Spleen (tissue), 11 donors: ENCODE data around the gene RALGAPA1. TPM values are rescaled to one million over a fixed set of nuclear protein-coding genes. Genes with fewer than 3 reads are reported as not detected.
"Not testable (repeated sequence)": the region's sequence is repeated elsewhere in the genome, so short reads cannot be mapped to it uniquely, and the experiment has no call there.

Source experiments
- DNase-seq: peaks from one replicate; pipeline ENCODE4 v3.0.0-alpha.2; 2020
- H3K27ac ChIP-seq, 8 donors: fragments of 200-600 bp; sonication (generic) in 7 of 8; 1 replicate in 4 of 8; 2 replicates in 4 of 8; pipeline versions ENCODE4 v1.5.0 to v1.8.0; 2016 to 2021; ENCODE audit warnings: inconsistent platforms in 4 of 8, mild to moderate bottlenecking in 4 of 8, moderate library complexity in 1 of 8
- H3K27me3 ChIP-seq, 7 donors: fragments of 200-600 bp; sonication (generic) in 6 of 7; replicated peaks in 1 of 7; 1 replicate in 4 of 7; 2 replicates in 3 of 7; pipeline versions ENCODE4 v1.5.0 to v1.8.0; 2016 to 2021; ENCODE audit warnings: inconsistent platforms in 3 of 7, mild to moderate bottlenecking in 1 of 7
- H3K36me3 ChIP-seq, 6 donors: fragments of 200-600 bp; sonication (generic) in 5 of 6; 1 replicate in 4 of 6; 2 replicates in 2 of 6; pipeline versions ENCODE4 v1.5.0 to v1.8.0; 2016 to 2021; ENCODE audit warnings: inconsistent platforms in 2 of 6
- H3K4me1 ChIP-seq, 6 donors: fragments of 200-600 bp; sonication (generic) in 5 of 6; 1 replicate in 3 of 6; 2 replicates in 3 of 6; pipeline versions ENCODE4 v1.5.0 to v1.8.0; 2016 to 2021; ENCODE audit warnings: inconsistent platforms in 3 of 6
- H3K4me3 ChIP-seq, 8 donors: fragments of 200-600 bp; sonication (generic) in 7 of 8; 1 replicate in 4 of 8; 2 replicates in 4 of 8; pipeline versions ENCODE4 v1.5.0 to v1.8.0; 2016 to 2021; ENCODE audit warnings: inconsistent platforms in 4 of 8, mild to moderate bottlenecking in 4 of 8, moderate library complexity in 2 of 8
- H3K9me3 ChIP-seq, 8 donors: fragments of 200-600 bp; sonication (generic) in 7 of 8; 1 replicate in 4 of 8; 2 replicates in 4 of 8; pipeline versions ENCODE4 v1.5.0 to v1.8.0; 2016 to 2021; ENCODE audit warnings: inconsistent platforms in 4 of 8
- POLR2A ChIP-seq, 3 donors: fragments of 450-650 bp; IDR thresholded peaks; one replicate each; pipeline ENCODE4 v1.5.1; 2017; ENCODE audit warnings: antibody characterized with exemption in 3 of 3, mild to moderate bottlenecking in 1 of 3
- POLR2AphosphoS5 ChIP-seq, 3 donors: sonication (generic); formaldehyde crosslinking; IDR thresholded peaks; one replicate each; pipeline ENCODE4 v1.5.1; 2017; ENCODE audit warnings: antibody characterized with exemption in 3 of 3
- WGBS, 5 donors: extraction: QIAGEN DNeasy Blood & Tissue Kit in 3 of 5; methylation state at CpG; one replicate each; pipeline versions ENCODE4 v1.1.5 to v1.1.7; 2013 to 2018; 5-methylcytosine and 5-hydroxymethylcytosine counted together
- intact Hi-C: fragments of 100-400 bp; cut with DNase I; formaldehyde crosslinking; loops from one replicate; pipeline ENCODE4 v1.15.0; 2023; ENCODE audit warnings: low total_unique reads
- polyA plus RNA-seq, 3 donors: library from polyadenylated mRNA; stranded (reverse); fragments of 200-250 nt; gene quantifications; one replicate each; pipeline ENCODE4 v1.2.1, GENCODE V29; 2013
- total RNA-seq, 7 donors: library from RNA; depleted of rRNA in 3 of 7; stranded (reverse); fragments of >200 nt in 3 of 7; fragmentation: NEBNext Ultra II Directional in 4 of 7; extraction: Animal tissue kit (Norgen Biotek cat#: 25700) in 4 of 7; gene quantifications; one replicate each; pipeline versions ENCODE4 v1.1.0 to v1.2.1, GENCODE V29; 2016 to 2021
- TF ChIP-seq, protein P1 (sequence below), 11 experiments: fragments of 200-600 bp in 7 of 11; fragments of 450-650 bp in 4 of 11; sonication (generic) in 4 of 11; IDR thresholded peaks in 8 of 11; conservative IDR thresholded peaks in 3 of 11; 1 replicate in 7 of 11; 2 replicates in 4 of 11; pipeline versions ENCODE4 v1.4.0 to v1.8.0; 2016 to 2021; ENCODE audit warnings: antibody characterized with exemption in 11 of 11, inconsistent platforms in 4 of 11, mild to moderate bottlenecking in 1 of 11
- donor health status: healthy with polysubstance abuse.
- donor health status: DM: no; HTN: no; CAD: no; lungs with moderate emphysema.
- donor health status: DM: no; HTN: no; CAD: no.
- donor health status: Bipolar disorder and iron deficiency.
- donor health status: healthy.
- donor health status: DM: no; HTN: no; CAD: no.
- donor health status: DM: yes; HTN: yes; CAD: no.

Gene RALGAPA1
- total and polyA plus RNA-seq, 10 donors, result 9.7 to 76.0 (median 52.2) TPM

DNA sequence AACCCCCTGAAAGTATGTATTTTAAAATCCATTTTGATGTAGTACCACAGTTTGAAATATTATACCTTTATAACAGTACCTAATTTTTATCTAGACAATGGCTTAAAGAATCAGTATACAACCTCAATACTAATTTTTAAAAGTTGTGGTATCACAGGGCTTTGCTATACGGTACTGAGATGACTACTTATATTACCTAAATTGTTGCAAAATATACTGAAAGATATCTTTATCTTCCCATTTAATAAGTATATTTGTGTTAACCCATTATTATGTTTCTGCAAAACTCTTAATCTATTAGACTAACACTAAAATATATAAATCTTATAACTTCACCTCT is 67.1 kb downstream of the RALGAPA1 start:
- WGBS, 5 donors, result 68 to 94% (median 88%) methylated on average over 1 of the region's 1 CpG
- H3K4me1 ChIP-seq, result no peaks in the 10 kb centered on the region
- H3K4me3 ChIP-seq, result no peak overlapping the region
- TF ChIP-seq POLR2AphosphoS5 (IDR thresholded peaks at IDR 0.05) (no peak), POLR2A (IDR thresholded peaks at IDR 0.05) (no peak)
- TF ChIP-seq, protein P1, sequence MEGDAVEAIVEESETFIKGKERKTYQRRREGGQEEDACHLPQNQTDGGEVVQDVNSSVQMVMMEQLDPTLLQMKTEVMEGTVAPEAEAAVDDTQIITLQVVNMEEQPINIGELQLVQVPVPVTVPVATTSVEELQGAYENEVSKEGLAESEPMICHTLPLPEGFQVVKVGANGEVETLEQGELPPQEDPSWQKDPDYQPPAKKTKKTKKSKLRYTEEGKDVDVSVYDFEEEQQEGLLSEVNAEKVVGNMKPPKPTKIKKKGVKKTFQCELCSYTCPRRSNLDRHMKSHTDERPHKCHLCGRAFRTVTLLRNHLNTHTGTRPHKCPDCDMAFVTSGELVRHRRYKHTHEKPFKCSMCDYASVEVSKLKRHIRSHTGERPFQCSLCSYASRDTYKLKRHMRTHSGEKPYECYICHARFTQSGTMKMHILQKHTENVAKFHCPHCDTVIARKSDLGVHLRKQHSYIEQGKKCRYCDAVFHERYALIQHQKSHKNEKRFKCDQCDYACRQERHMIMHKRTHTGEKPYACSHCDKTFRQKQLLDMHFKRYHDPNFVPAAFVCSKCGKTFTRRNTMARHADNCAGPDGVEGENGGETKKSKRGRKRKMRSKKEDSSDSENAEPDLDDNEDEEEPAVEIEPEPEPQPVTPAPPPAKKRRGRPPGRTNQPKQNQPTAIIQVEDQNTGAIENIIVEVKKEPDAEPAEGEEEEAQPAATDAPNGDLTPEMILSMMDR (IDR thresholded peaks at IDR 0.05 in 8 of 11, conservative IDR thresholded peaks at IDR 0.05 in 3 of 11), result no peak
- intact Hi-C loops, result no loop called here
- H3K9me3 ChIP-seq, result no peaks in the 10 kb centered on the region
- no peak overlapping the region for H3K27ac ChIP-seq
- DNase-seq, result no peak
- H3K36me3 ChIP-seq, result peaks cover 0 to 84% (median 22%) of the 10 kb centered on the region in 6 donors
- H3K27me3 ChIP-seq, result no peaks in the 10 kb centered on the region

DNA sequence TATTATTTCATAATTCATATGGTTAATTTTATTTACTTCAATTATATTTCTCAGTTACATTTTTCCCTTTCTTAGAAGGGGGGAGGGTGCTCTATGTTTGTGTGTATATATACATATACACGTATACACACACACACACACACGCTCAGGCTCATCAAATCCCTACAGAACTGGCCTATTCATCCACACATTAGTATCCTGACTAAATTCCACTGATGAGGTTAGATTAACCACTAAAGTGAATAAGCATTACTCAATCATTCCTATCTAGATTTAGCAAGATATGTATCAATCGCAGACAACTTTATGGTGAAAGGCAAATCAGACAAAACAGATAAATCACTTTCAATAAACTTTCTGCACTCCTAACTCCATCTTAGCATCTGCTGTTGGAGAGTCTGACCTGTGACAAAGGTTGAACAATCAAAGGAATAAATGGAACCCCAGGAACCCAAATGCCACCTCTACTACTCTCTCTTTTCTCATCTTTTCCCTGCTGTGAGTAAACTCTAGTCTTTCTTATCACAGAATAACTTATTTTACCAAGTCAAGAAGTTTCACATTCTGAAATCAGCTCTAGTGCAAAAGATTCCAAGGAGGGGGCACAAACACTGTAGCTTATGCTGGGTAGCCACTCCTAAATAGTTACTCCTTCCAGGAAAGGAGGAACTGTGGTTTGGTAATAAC is 67.6 kb downstream of the RALGAPA1 start:
- H3K9me3 ChIP-seq, result no peaks in the 10 kb centered on the region
- intact Hi-C loops, result no loop called here
- H3K27me3 ChIP-seq, result no peaks in the 10 kb centered on the region
- no peak overlapping the region for H3K4me3 ChIP-seq
- WGBS, 5 donors, result 91 to 98% (median 94%) methylated on average over 3 of the region's 3 CpGs
- H3K4me1 ChIP-seq, result no peaks in the 10 kb centered on the region
- peaks cover 0 to 83% (median 22%) of the 10 kb centered on the region in 6 donors for H3K36me3 ChIP-seq
- TF ChIP-seq, protein P1 (IDR thresholded peaks at IDR 0.05 in 8 of 11, conservative IDR thresholded peaks at IDR 0.05 in 3 of 11), result no peak
- TF ChIP-seq POLR2A (IDR thresholded peaks at IDR 0.05) (no peak), POLR2AphosphoS5 (IDR thresholded peaks at IDR 0.05) (no peak)
- no peak for DNase-seq
- H3K27ac ChIP-seq, result no peak overlapping the region

DNA sequence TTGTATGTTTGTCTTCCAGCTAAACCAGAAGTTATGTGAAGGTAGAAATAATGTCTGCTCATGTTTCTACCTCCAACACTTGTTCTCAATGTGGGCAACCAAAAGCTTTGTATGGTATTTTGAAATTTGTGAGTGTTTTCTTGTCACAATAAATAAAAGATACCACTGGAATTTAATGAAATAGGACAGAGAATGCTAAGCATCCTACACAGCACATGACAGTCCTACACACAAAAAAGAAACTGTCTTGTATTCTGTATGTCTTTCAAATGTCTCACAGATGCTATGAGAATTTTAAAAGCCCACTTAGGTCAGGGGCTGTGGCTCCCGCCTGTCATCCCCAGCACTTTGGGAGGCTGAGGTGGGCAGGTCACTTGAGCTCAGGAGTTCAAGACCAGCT is 68.9 kb downstream of the RALGAPA1 start:
- intact Hi-C loops, result no loop called here
- 88 to 100% (median 96%) methylated on average over 1 of the region's 1 CpG for WGBS, 5 donors

DNA sequence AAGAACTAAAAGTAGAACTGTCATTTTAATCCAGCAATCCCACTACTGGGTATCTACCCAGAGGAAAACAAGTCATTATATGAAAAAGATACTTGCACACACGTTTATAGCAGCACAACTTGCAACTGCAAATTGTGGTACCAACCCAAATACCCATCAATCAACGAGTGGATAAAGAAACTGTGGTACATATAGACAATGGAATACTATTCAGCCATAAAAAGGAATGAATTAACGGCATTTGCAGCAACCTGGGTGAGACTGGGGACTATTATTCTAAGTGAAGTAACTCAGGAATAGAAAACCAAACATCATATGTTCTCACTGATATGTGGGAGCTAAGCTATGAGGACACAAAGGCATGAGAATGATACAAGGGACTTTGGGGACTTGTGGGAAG is 73.9 kb downstream of the RALGAPA1 start:
- intact Hi-C loops, H3K27me3 ChIP-seq, H3K9me3 ChIP-seq, H3K27ac ChIP-seq, H3K4me3 ChIP-seq, DNase-seq, H3K4me1 ChIP-seq: not testable (repeated sequence)
- 90 to 95% (median 91%) methylated on average over 3 of the region's 3 CpGs for WGBS, 5 donors
- peaks cover 0 to 85% (median 19%) of the 10 kb centered on the region in 6 donors for H3K36me3 ChIP-seq

More for the DNA sequence above, 68.9 kb downstream of the RALGAPA1 start:
- TF ChIP-seq POLR2AphosphoS5 (IDR thresholded peaks at IDR 0.05) (no peak), POLR2A (IDR thresholded peaks at IDR 0.05) (no peak)
- TF ChIP-seq, protein P1 (IDR thresholded peaks at IDR 0.05 in 8 of 11, conservative IDR thresholded peaks at IDR 0.05 in 3 of 11), result no peak
- Histone ChIP-seq H3K27ac (no peak overlapping the region), H3K27me3 (no peaks in the 10 kb centered on the region), H3K4me1 (no peaks in the 10 kb centered on the region), H3K36me3 (peaks cover 0 to 84% (median 23%) of the 10 kb centered on the region in 6 donors), H3K4me3 (no peak overlapping the region), H3K9me3 (no peaks in the 10 kb centered on the region)
- DNase-seq, result no peak

DNA sequence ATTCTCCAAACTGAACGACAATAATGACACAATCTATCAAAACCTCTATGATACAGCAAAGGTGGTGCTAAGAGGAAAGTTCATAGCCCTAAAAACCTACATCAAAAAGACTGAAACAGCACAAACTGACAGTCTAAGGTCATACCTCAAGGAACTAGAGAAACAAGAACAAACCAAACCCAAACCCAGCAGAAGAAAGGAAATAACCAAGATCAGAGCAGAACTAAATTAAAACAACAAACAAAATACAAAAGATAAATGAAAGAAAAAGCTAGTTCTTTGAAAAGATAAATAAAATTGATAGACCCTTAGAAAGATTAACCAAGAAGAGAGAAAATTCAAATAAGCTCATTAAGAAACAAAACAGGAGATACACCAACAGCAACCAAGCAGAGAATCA is 75.6 kb downstream of the RALGAPA1 start:
- WGBS, 5 donors, result 85 to 96% (median 93%) methylated on average over 1 of the region's 1 CpG
- H3K4me1 ChIP-seq, intact Hi-C loops, H3K27me3 ChIP-seq, H3K4me3 ChIP-seq, H3K27ac ChIP-seq, H3K9me3 ChIP-seq, DNase-seq: not testable (repeated sequence)
- H3K36me3 ChIP-seq, result peaks cover 0 to 87% (median 24%) of the 10 kb centered on the region in 6 donors
